Activated CD4-positive, alpha-beta memory T cell treated with anti-CD3 and anti-CD28 coated beads, Interleukin-2, amount 10 ng/mL, durations not matched to agents 7 days and 5 days (primary cell): Measurements from ENCODE around the gene FXYD3. TPM values are rescaled to one million over a fixed set of nuclear protein-coding genes. Genes with fewer than 3 reads are reported as not detected.
A peak's percentile ranks its signal among the peaks of the same experiment; 100 is the strongest.

ENCODE experiments used
- CTCF ChIA-PET: fragments of 350-600 bp; sonication (Branson Sonifier 250); formaldehyde crosslinking; loops from one replicate; lab custom pipeline; 2021; ENCODE audit warnings: antibody characterized with exemption, inconsistent platforms; lab: Charles Lee
- POLR2A ChIA-PET: fragments of 350-600 bp; sonication (Branson Sonifier 250); formaldehyde crosslinking; loops from one replicate; lab custom pipeline; 2021; ENCODE audit warnings: antibody characterized with exemption; lab: Charles Lee
- DNase-seq: peaks from one replicate; pipeline ENCODE4 v3.0.0-alpha.2; 2020
- H3K27ac Mint-ChIP-seq: one replicate; pipeline ENCODE4 v1.8.0; 2021; ENCODE audit warnings: mild to moderate bottlenecking, mixed read lengths
- H3K27me3 Mint-ChIP-seq: one replicate; pipeline ENCODE4 v1.8.0; 2021; ENCODE audit warnings: mixed read lengths
- H3K36me3 Mint-ChIP-seq: one replicate; pipeline ENCODE4 v1.8.0; 2021; ENCODE audit warnings: low read depth, mixed read lengths
- H3K4me1 Mint-ChIP-seq: one replicate; pipeline ENCODE4 v1.8.0; 2021; ENCODE audit warnings: mixed read lengths
- H3K4me3 Mint-ChIP-seq: one replicate; pipeline ENCODE4 v1.8.0; 2021; ENCODE audit warnings: mild to moderate bottlenecking, mixed read lengths
- H3K9me3 Mint-ChIP-seq: one replicate; pipeline ENCODE4 v1.8.0; 2021; ENCODE audit warnings: mixed read lengths
- total RNA-seq, 2 experiments: library from RNA; stranded (reverse); gene quantifications; one replicate each; pipeline ENCODE4 v1.2.3, GENCODE V29; 2021

Gene FXYD3
- total RNA-seq, 2 experiments from 2014 or later: not detected

- DNase-seq: no peak
- ChIA-PET CTCF (interaction anchor here (0.8 to 2.8 kb wide), 8 partner anchors 11 to 93 kb away, joined by 3 to 13 read pairs (median 4); partner anchors contain the start of gene FXYD5), POLR2A (interaction anchor here (0.8 kb wide), 1 partner anchor 32 kb away, joined by 3 read pairs; no protein-coding TSS in a partner anchor)
- Mint-ChIP-seq H3K4me1 (peaks cover 20% of the 10 kb centered on the region), H3K36me3 (no peaks in the 10 kb centered on the region), H3K9me3 (peaks cover 2% of the 10 kb centered on the region), H3K27me3 (peaks cover 25% of the 10 kb centered on the region), H3K27ac (no peak overlapping the region), H3K4me3 (no peak overlapping the region)
Observed at GRCh38 chr19:35136977-35137702, 21.5 kb downstream of the FXYD3 start.

- DNase-seq: no peak
Observed at GRCh38 chr19:35138305-35138892, 22.8 kb downstream of the FXYD3 start, which contains the start of gene FXYD1. TSS of gene FXYD1 (plus strand) at chr19:35138824. CDS start at chr19:35140080, 1,256 bp downstream.

GRCh38 chr19:35140207-35140961 is 24.8 kb downstream of the FXYD3 start:
- Mint-ChIP-seq H3K27me3 (peaks cover 36% of the 10 kb centered on the region), H3K4me1 (peaks cover 40% of the 10 kb centered on the region), H3K27ac (no peak overlapping the region), H3K9me3 (no peaks in the 10 kb centered on the region), H3K36me3 (no peaks in the 10 kb centered on the region), H3K4me3 (no peak overlapping the region)
- CTCF ChIA-PET: interaction anchor here (1.2 to 2.7 kb wide), 9 partner anchors 12 to 332 kb away, joined by 3 to 47 read pairs (median 8); partner anchors contain the start of gene FXYD5
- POLR2A ChIA-PET: interaction anchor here (0.7 to 3.9 kb wide), 5 partner anchors 14 to 137 kb away, joined by 3 to 39 read pairs (median 3); partner anchors contain the start of gene FXYD5
- DNase-seq: no peak

More at GRCh38 chr19:35138305-35138892, 22.8 kb downstream of the FXYD3 start, which contains the start of gene FXYD1:
- POLR2A ChIA-PET: no interaction called here
- CTCF ChIA-PET: no interaction called here
- H3K36me3 Mint-ChIP-seq: no peaks in the 10 kb centered on the region
- H3K4me3 Mint-ChIP-seq: no peak within 1 kb of the TSS
- H3K9me3 Mint-ChIP-seq: no peaks in the 10 kb centered on the region
- H3K27ac Mint-ChIP-seq: no peak within 1 kb of the TSS
- peaks cover 24% of the 10 kb centered on the region for H3K4me1 Mint-ChIP-seq
- H3K27me3 Mint-ChIP-seq: peaks cover 24% of the 10 kb centered on the region

GRCh38 chr19:35140962-35141836 is 25.6 kb downstream of the FXYD3 start:
- no peaks in the 10 kb centered on the region for H3K36me3 Mint-ChIP-seq
- H3K4me3 Mint-ChIP-seq: peak overlapping the region; percentile 76
- H3K4me1 Mint-ChIP-seq: peaks cover 35% of the 10 kb centered on the region
- POLR2A ChIA-PET: interaction anchor here (0.6 to 3.9 kb wide), 16 partner anchors 13 to 136 kb away, joined by 3 to 39 read pairs (median 4); partner anchors contain the start of genes FXYD5 and USF2
- peak overlapping the region; percentile 52 for H3K27ac Mint-ChIP-seq
- peak; percentile 98 for DNase-seq
- CTCF ChIA-PET: interaction anchor here (0.6 to 2.7 kb wide), 31 partner anchors 11 to 604 kb away, joined by 3 to 47 read pairs (median 4); partner anchors contain the start of genes FXYD3, FXYD5, PSENEN and U2AF1L4
- H3K9me3 Mint-ChIP-seq: no peaks in the 10 kb centered on the region
- peaks cover 33% of the 10 kb centered on the region for H3K27me3 Mint-ChIP-seq

GRCh38 chr19:35141837-35142605 is 26.4 kb downstream of the FXYD3 start:
- peaks cover 35% of the 10 kb centered on the region for H3K4me1 Mint-ChIP-seq
- H3K9me3 Mint-ChIP-seq: no peaks in the 10 kb centered on the region
- no peak for DNase-seq
- peak overlapping the region; percentile 76 for H3K4me3 Mint-ChIP-seq
- ChIA-PET POLR2A (interaction anchor here (0.6 to 3.9 kb wide), 15 partner anchors 12 to 127 kb away, joined by 3 to 39 read pairs (median 5); partner anchors contain the start of genes FXYD5 and USF2), CTCF (interaction anchor here (0.6 to 2.7 kb wide), 34 partner anchors 11 to 603 kb away, joined by 3 to 47 read pairs (median 4); partner anchors contain the start of genes FXYD3, FXYD5, PSENEN and U2AF1L4)
- H3K36me3 Mint-ChIP-seq: no peaks in the 10 kb centered on the region
- peak overlapping the region; percentile 52 for H3K27ac Mint-ChIP-seq
- H3K27me3 Mint-ChIP-seq: peaks cover 32% of the 10 kb centered on the region

- ChIA-PET CTCF (interaction anchor here (0.7 to 2.7 kb wide), 19 partner anchors 10 to 468 kb away, joined by 3 to 47 read pairs (median 5); partner anchors contain the start of gene FXYD5), POLR2A (interaction anchor here (1.0 to 3.9 kb wide), 9 partner anchors 12 to 128 kb away, joined by 3 to 39 read pairs (median 11); partner anchors contain the start of genes FXYD5 and USF2)
- DNase-seq: peak; percentile 75
- H3K36me3 Mint-ChIP-seq: no peaks in the 10 kb centered on the region
- peaks cover 35% of the 10 kb centered on the region for H3K4me1 Mint-ChIP-seq
- H3K4me3 Mint-ChIP-seq: peak overlapping the region; percentile 27
- H3K27me3 Mint-ChIP-seq: peaks cover 27% of the 10 kb centered on the region
- no peak overlapping the region for H3K27ac Mint-ChIP-seq
- H3K9me3 Mint-ChIP-seq: no peaks in the 10 kb centered on the region
Observed at GRCh38 chr19:35142606-35143230, 27.1 kb downstream of the FXYD3 start.

- peaks cover 22% of the 10 kb centered on the region for H3K27me3 Mint-ChIP-seq
- peaks cover 35% of the 10 kb centered on the region for H3K4me1 Mint-ChIP-seq
- no peaks in the 10 kb centered on the region for H3K36me3 Mint-ChIP-seq
- no peak for DNase-seq
- ChIA-PET CTCF (interaction anchor here (0.7 to 2.7 kb wide), 8 partner anchors 11 to 125 kb away, joined by 3 to 25 read pairs (median 7); partner anchors contain the start of gene FXYD5), POLR2A (interaction anchor here (1.0 to 3.9 kb wide), 3 partner anchors 11 to 127 kb away, joined by 4 to 39 read pairs (median 16); partner anchors contain the start of genes FXYD5 and USF2)
- no peak within 1 kb of the TSS for H3K27ac Mint-ChIP-seq
- H3K4me3 Mint-ChIP-seq: peak within 1 kb of the TSS; percentile 76
- no peaks in the 10 kb centered on the region for H3K9me3 Mint-ChIP-seq
Observed at GRCh38 chr19:35143231-35143715, 27.6 kb downstream of the FXYD3 start, which contains the start of gene FXYD7. TSS of gene FXYD7 (plus strand) at chr19:35143255. CDS start at chr19:35143334, 79 bp downstream.

- Mint-ChIP-seq H3K9me3 (no peaks in the 10 kb centered on the region), H3K27ac (no peak overlapping the region), H3K4me1 (peaks cover 35% of the 10 kb centered on the region), H3K4me3 (peak overlapping the region; percentile 21), H3K36me3 (no peaks in the 10 kb centered on the region), H3K27me3 (peaks cover 22% of the 10 kb centered on the region)
- CTCF ChIA-PET: interaction anchor here (0.7 to 2.0 kb wide), 4 partner anchors 10 to 72 kb away, joined by 3 to 8 read pairs (median 3); partner anchors contain the start of gene FXYD5
- DNase-seq: no peak
- POLR2A ChIA-PET: interaction anchor here (1.0 to 3.9 kb wide), 2 partner anchors 10 to 127 kb away, joined by 4 to 39 read pairs; partner anchors contain the start of gene FXYD5
Observed at GRCh38 chr19:35143818-35144217, 28.2 kb downstream of the FXYD3 start.

- H3K4me1 Mint-ChIP-seq: peaks cover 35% of the 10 kb centered on the region
- H3K4me3 Mint-ChIP-seq: no peak overlapping the region
- H3K9me3 Mint-ChIP-seq: no peaks in the 10 kb centered on the region
- no peak overlapping the region for H3K27ac Mint-ChIP-seq
- POLR2A ChIA-PET: no interaction called here
- DNase-seq: no peak
- no peaks in the 10 kb centered on the region for H3K36me3 Mint-ChIP-seq
- CTCF ChIA-PET: interaction anchor here (2.0 kb wide), 1 partner anchor 10 kb away, joined by 8 read pairs; the partner anchor contains the start of gene FXYD5
- peaks cover 22% of the 10 kb centered on the region for H3K27me3 Mint-ChIP-seq
Observed at GRCh38 chr19:35144259-35144599, 28.6 kb downstream of the FXYD3 start.
